Activated CD8-positive, alpha-beta memory T cell treated with anti-CD3 and anti-CD28 coated beads for 48 hours (primary cell): ENCODE data around the gene ABLIM1.

Source experiments
- DNase-seq, 3 experiments: peaks; one replicate each; pipeline ENCODE4 v3.0.0-alpha.2; 2020; ENCODE audit warnings: low read depth in 2 of 3, low spot score in 2 of 3

The ABLIM1 gene

GRCh38 chr10:114521255-114521654 is 136.8 kb downstream of the ABLIM1 start:
- no peak for DNase-seq

GRCh38 chr10:114520453-114520852 is 137.6 kb downstream of the ABLIM1 start:
- no peak for DNase-seq

GRCh38 chr10:114519756-114520293 is 138.2 kb downstream of the ABLIM1 start:
- no peak for DNase-seq

GRCh38 chr10:114519306-114519669 is 138.8 kb downstream of the ABLIM1 start:
- no peak for DNase-seq

- no peak for DNase-seq
Observed at GRCh38 chr10:114518401-114519305, 139.4 kb downstream of the ABLIM1 start.

- DNase-seq = no peak
Observed at GRCh38 chr10:114517368-114518250, 140.5 kb downstream of the ABLIM1 start.

GRCh38 chr10:114516356-114516755 is 141.7 kb downstream of the ABLIM1 start:
- DNase-seq = no peak

GRCh38 chr10:114515298-114515914 is 142.7 kb downstream of the ABLIM1 start:
- DNase-seq = no peak

GRCh38 chr10:114513381-114513792 is 144.7 kb downstream of the ABLIM1 start:
- DNase-seq = no peak

GRCh38 chr10:114511881-114512280 is 146.2 kb downstream of the ABLIM1 start:
- no peak for DNase-seq

- DNase-seq = no peak
Observed at GRCh38 chr10:114508376-114508775, 149.7 kb downstream of the ABLIM1 start.

GRCh38 chr10:114507449-114507848 is 150.6 kb downstream of the ABLIM1 start:
- DNase-seq = no peak

GRCh38 chr10:114506871-114507385 is 151.1 kb downstream of the ABLIM1 start:
- DNase-seq = no peak

GRCh38 chr10:114504769-114505579 is 153.1 kb downstream of the ABLIM1 start:
- no peak for DNase-seq

GRCh38 chr10:114502074-114502473 is 156.0 kb downstream of the ABLIM1 start:
- no peak for DNase-seq

- no peak for DNase-seq
Observed at GRCh38 chr10:114501650-114502049, 156.4 kb downstream of the ABLIM1 start.

GRCh38 chr10:114500643-114501042 is 157.4 kb downstream of the ABLIM1 start:
- no peak for DNase-seq

- DNase-seq = peak; percentile 30 to 46 (median 41)
Observed at GRCh38 chr10:114499630-114500190, 158.4 kb downstream of the ABLIM1 start.

GRCh38 chr10:114499116-114499515 is 159.0 kb downstream of the ABLIM1 start:
- no peak for DNase-seq
